Measurements from ENCODE around the gene THSD7A.

Gene THSD7A

GRCh38 chr7:11706666-11707605 lies 125.1 kb downstream of the THSD7A start:
- no peak for DNase-seq (ENCODE audit: low read depth in 2 of 2)

- DNase-seq (ENCODE audit: low read depth in 2 of 2): no peak
Observed at GRCh38 chr7:11703829-11704228, 128.2 kb downstream of the THSD7A start.

DNA sequence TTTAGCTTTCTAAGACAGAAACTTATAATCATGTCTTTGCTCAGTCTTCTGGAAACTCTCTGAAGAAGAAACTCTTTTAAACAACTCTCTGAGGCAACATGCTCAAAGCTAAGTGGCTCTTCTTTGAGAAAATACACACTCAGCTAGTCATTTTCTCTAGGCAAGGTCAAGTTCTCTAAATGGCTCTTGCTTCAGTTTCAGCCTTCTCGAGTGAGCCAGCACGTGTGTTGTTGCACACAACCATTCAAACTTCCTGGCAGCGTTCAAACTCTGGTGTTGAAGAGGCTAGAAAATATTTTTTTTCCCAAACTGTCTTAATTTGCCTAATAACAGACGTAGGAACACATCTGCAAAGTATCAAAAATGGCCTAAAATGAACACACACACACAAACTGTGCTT lies 129.1 kb downstream of the THSD7A start:
- no peak for DNase-seq (ENCODE audit: low read depth in 2 of 2)

- DNase-seq (ENCODE audit: low read depth in 2 of 2): no peak
Observed at GRCh38 chr7:11701829-11702560, 130.0 kb downstream of the THSD7A start.

DNA sequence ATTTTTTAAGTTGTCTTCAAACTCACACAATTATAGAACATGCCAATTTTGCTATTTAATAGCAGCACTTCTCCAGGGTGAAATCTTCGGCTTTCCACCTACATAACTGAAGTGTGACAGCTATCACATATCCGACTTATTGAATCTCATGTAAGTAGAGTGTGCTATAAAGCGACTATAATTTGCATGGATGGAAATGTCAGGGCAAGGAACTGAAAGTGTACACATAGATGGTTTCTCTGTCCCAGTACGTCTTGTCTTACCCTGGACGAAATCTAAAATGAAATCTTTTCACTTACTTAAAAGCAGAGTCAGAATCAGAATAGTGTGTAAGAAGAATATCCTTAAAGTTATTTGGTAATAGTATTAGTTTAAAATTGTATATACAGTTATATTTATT lies 132.3 kb downstream of the THSD7A start:
- no peak for DNase-seq (ENCODE audit: low read depth in 2 of 2)

GRCh38 chr7:11698384-11698871 lies 133.6 kb downstream of the THSD7A start:
- no peak for DNase-seq (ENCODE audit: low read depth in 2 of 2)

DNA sequence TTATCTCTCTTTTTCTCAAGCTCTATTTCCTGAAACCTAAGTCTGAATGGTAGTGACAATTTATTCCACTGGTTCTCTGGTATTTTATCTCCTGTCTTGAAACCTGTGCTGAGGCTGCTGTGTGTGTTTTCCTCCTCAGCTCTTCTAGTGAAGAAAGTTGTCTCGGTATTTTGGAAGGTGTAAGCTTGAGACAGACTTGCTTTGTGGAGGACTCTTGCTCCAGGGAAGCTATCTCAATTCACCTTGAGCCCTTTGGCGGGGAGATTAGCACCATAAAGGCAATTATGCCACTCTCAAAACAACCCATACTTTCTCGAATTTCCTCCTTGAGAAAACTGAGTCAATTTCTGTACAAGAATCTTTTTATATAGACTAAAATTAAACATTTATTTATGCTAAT lies 141.6 kb downstream of the THSD7A start:
- no peak for DNase-seq (ENCODE audit: low read depth in 2 of 2)

DNA sequence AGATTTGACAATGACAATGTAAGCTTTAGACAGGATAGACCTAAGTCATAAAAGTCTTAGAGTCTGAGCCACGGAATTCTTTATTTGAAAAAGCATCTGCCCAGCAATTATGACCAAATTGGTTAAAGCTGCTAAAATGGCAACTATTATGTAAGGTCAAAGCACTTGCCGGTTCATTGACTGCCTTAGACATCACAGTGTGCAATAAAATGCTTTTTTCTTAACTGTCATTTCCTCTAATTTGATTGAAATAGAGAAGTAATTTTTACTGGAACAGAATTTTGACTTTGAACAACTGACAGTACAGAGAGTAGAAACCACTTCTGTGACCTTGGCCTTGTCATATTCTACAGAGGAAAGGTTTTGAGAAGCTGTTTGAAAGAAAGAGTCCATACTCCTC lies 142.9 kb downstream of the THSD7A start:
- DNase-seq (ENCODE audit: low read depth in 2 of 2): no peak

- DNase-seq (ENCODE audit: low read depth in 2 of 2): no peak
Observed at GRCh38 chr7:11681461-11681860, 150.5 kb downstream of the THSD7A start.

- DNase-seq (ENCODE audit: low read depth in 2 of 2): no peak
Observed at GRCh38 chr7:11675163-11675562, 156.8 kb downstream of the THSD7A start.

- DNase-seq (ENCODE audit: low read depth in 2 of 2): no peak
Observed at GRCh38 chr7:11668727-11669126, 163.3 kb downstream of the THSD7A start.

DNA sequence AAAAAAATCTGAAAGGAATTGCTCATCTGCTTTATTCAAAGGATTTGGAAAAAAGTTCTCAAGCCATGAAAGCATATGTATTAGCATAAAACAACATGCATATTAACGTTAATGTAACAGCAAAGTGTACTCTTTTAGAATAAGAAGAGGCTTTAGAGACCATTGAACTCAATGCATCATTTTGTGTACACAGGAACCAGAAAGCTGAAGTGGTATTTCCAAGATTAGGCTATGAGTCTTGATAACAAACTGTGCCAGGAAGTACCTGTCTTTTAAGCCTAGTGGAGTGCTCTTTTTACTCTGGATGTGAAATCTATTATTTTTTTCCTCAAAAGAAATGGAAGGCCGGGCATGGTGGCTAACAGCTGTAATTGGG lies 164.2 kb downstream of the THSD7A start:
- DNase-seq (ENCODE audit: low read depth in 2 of 2): no peak

DNA sequence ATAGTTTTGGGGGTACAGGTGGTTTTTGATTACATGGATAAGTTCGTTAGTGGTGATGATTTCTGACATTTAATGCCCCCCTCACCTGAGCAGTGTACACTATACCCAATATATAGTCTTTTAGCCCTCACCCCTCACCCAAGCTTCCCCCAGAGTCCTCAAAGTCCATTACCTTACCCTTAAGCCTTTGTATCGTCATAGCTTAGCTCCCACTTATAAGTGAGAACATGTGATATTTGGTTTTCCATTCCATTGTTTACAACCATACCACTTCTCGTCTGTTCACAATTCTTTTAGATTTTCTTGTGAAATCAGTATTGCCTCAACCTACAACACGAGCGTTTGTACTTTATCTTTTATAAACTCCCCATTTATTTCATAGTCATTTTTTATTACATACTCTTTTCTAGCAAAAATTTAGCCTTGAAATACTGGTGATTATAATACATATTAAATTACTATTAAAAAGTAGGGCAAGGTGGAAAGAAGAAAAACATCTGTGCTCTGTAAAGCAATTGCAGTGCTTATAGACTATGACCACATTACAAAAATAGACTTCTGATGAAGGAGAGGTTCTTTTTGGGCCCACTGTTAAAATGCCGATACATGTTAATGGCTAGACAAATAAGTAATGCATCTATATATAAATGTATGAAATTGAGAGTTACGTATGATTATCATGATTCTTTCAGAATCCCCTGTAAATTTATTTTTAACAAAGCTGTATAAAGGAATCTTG lies 164.8 kb downstream of the THSD7A start:
- DNase-seq (ENCODE audit: low read depth in 2 of 2): no peak

GRCh38 chr7:11665357-11665756 lies 166.6 kb downstream of the THSD7A start:
- DNase-seq (ENCODE audit: low read depth in 2 of 2): no peak

GRCh38 chr7:11655642-11656041 lies 176.4 kb downstream of the THSD7A start:
- DNase-seq (ENCODE audit: low read depth in 2 of 2): no peak

GRCh38 chr7:11655163-11655562 lies 176.8 kb downstream of the THSD7A start:
- no peak for DNase-seq (ENCODE audit: low read depth in 2 of 2)

GRCh38 chr7:11650500-11650899 lies 181.5 kb downstream of the THSD7A start:
- no peak for DNase-seq (ENCODE audit: low read depth in 2 of 2)

DNA sequence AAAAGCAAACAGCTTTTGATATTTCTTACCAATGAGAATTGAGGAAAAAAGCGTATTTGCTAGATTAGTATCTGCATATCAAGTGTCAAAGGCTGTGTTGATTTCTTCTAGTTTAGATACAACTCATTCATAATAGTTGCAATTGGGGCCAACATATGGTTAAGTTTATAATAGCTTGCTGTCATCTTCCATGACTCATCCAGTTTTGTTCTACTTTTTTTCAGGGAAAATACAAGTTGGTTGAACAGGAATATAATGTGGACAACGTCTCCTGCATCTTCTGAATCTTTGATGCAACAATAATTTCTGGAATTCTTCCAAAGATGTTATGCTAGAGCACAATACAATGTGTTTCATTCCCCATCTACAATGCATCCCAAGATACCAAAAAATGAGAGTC lies 182.0 kb downstream of the THSD7A start:
- DNase-seq (ENCODE audit: low read depth in 2 of 2): no peak

GRCh38 chr7:11648980-11649379 lies 183.0 kb downstream of the THSD7A start:
- DNase-seq (ENCODE audit: low read depth in 2 of 2): no peak

DNA sequence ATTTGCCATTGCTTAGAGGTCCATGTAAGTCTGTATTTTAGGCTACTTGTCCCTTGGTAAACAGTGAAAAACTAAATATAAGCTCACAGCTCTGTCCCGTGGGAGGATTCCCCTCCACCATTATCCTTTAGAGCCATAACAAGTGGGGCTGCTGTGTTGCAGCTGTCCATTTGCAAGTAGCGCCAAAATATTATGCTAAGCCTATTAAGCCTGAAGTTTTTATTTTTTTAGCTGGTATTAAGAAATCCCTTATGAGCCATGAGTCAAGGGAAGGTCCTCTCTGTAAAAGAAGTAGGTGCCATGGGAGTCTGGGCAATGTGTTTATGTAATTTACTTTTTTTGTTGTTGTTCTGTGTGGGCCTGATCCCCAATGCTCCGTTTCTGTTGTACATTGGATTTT lies 183.9 kb downstream of the THSD7A start:
- no peak for DNase-seq (ENCODE audit: low read depth in 2 of 2)

DNA sequence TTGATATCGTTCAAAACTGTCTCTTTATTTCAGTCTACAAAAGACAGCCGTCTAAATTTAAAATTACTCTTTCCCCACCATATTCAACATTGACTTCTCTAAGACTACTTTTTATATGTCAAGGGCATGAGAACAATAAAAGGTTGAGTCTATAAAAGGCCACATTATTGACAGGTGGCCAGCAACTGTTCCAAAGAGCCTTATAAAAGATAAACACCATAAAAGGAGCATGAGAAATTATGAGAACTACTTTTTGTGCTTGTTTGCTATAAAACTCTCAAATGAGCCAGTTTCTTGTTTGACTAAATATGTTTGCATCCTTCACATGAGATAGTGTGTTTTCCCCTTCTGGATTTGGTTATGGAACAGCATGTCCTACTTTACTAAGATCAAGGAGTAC lies 189.2 kb downstream of the THSD7A start:
- no peak for DNase-seq (ENCODE audit: low read depth in 2 of 2)

DNA sequence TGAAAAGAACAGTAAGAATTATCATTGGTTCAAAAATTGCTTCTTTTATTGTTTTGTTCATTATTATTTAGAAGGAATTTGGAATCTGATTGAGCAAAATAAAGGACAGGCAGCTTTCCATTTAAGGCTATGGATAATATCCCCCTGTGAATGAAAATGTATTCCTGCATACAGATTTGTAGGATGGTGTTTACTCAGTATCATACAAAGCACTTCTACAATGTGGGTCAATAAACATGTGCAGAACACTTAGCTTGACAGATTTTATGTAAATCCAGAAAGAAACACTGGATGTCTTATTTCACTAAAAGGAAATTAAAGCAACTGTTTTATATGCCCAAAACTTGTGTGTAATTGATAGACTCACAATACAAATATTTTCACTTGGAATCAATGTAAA lies 189.7 kb downstream of the THSD7A start:
- no peak for DNase-seq (ENCODE audit: low read depth in 2 of 2)
